NB4 (cell line): ENCODE data around the gene CEACAM21.

Experiments
- CTCF ChIP-seq: IDR thresholded peaks from one replicate; pipeline ENCODE4 v1.5.1; 2012; ENCODE audit warnings: low read depth, low read length
- MAX ChIP-seq: IDR thresholded peaks from 2 replicates; pipeline ENCODE4 v1.6.1; 2011; ENCODE audit warnings: low read depth, low read length

DNA sequence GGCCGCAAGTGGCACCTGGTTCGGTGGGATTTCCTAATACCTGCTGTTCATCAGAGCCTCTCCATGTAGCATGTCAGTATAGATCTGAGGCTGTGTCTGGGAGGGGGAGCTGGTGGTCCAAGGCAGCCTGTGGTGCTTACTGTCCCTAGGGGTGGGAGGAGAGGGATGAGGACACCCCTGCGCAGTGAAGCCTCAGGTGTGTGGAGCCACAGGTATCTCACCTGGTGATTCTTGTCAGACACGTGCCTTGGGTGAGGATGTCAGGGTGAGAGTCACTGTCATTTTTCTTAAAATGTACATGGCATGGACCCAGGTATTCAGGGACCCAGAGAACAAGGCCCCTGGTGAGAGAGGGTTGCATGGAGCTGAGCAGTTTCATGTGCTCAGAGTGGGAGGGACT, 39.2 kb downstream of the CEACAM21 start:
- TF ChIP-seq CTCF = no peak
- TF ChIP-seq MAX = no peak
